ENCODE data around the gene SOX5.

Gene SOX5

DNA sequence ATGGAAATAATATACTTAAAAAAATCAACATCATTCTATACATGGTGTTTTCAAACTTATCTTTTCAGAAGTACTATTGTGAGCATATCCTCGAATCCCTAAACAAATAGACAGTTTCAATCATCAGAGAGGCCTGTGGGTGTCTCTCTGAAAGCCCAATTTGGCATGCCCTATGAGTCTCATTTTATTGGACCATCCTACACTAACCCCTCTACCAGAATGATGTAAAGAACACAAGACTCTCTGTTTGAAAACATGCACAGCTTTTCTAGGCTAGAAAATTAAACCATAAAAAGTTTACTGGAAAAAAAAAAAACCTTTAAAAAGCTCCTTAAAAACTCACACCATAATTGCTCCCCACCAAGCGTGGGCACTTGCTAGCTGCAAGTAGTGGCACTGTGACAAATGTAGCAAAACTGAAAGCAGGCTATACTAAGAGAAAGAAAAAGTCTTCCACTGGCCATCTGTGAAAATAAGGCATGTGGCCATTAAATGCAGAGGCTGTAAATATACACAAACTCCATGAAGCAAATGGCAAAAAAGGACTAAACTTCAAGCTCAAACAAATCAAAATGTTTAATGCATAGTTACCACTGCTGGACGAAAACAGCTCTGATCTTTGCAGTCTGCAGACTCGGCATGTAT lies 394.2 kb downstream of the SOX5 start:
- H3K4me3 ChIP-seq (ENCODE audit: low read depth, low read length), result no peak overlapping the region
- TF ChIP-seq, protein P1, sequence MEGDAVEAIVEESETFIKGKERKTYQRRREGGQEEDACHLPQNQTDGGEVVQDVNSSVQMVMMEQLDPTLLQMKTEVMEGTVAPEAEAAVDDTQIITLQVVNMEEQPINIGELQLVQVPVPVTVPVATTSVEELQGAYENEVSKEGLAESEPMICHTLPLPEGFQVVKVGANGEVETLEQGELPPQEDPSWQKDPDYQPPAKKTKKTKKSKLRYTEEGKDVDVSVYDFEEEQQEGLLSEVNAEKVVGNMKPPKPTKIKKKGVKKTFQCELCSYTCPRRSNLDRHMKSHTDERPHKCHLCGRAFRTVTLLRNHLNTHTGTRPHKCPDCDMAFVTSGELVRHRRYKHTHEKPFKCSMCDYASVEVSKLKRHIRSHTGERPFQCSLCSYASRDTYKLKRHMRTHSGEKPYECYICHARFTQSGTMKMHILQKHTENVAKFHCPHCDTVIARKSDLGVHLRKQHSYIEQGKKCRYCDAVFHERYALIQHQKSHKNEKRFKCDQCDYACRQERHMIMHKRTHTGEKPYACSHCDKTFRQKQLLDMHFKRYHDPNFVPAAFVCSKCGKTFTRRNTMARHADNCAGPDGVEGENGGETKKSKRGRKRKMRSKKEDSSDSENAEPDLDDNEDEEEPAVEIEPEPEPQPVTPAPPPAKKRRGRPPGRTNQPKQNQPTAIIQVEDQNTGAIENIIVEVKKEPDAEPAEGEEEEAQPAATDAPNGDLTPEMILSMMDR (IDR thresholded peaks at IDR 0.05; ENCODE audit: low read depth, low read length), result no peak
- no peak for TF ChIP-seq POLR2A (IDR thresholded peaks at IDR 0.05; ENCODE audit: extremely low read depth, insufficient read length)
- TF ChIP-seq MAX (IDR thresholded peaks at IDR 0.05; ENCODE audit: low read depth, low read length), result no peak
- no peak for TF ChIP-seq MYC (IDR thresholded peaks at IDR 0.05; ENCODE audit: low read depth, low read length)

DNA sequence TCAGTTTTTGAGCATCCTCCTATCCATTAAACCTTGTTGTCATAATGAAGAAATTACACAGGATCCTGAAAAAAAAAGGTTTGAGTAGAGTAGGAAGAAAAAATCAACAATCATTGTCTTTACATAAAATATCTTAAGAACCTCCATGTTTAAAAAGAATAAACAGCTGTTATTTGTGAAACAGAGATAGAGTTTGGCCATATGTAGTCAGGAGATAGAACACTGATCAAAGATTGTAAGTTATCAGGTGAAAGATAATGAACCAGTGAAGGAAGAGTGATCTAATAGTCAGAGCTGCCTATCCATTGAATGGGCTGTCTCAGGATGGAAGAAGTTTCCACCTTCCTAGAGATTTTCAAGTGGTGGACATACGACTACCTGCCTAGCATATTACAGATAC lies 397.1 kb downstream of the SOX5 start:
- H3K4me3 ChIP-seq (ENCODE audit: low read depth, low read length), result no peak overlapping the region
- TF ChIP-seq, protein P1 (IDR thresholded peaks at IDR 0.05; ENCODE audit: low read depth, low read length), result no peak
- TF ChIP-seq MAX (IDR thresholded peaks at IDR 0.05; ENCODE audit: low read depth, low read length) (no peak), POLR2A (IDR thresholded peaks at IDR 0.05; ENCODE audit: extremely low read depth, insufficient read length) (no peak), MYC (IDR thresholded peaks at IDR 0.05; ENCODE audit: low read depth, low read length) (no peak)
- no peak for DNase-seq (ENCODE audit: low read depth)

More for the DNA sequence above, 394.2 kb downstream of the SOX5 start:
- DNase-seq (ENCODE audit: low read depth), result no peak

DNA sequence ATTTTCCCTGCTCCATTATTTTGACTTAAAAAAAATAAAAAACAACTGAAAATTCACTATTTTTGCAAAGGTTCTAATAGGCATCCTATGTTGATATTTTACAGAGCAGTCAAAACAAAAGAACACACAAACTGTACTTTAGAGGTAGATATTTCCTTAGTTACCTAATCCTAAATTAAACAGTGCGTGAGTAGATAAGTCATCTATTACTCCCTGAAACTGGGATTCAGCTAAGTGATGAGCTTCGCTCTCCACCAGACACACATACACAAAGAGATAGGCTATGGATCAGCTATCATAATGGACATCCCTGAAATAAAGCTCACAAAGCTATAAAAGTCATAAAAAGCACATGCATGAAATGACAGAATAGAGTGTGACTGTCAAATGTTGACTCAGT lies 398.7 kb downstream of the SOX5 start:
- H3K4me3 ChIP-seq (ENCODE audit: low read depth, low read length), result no peak overlapping the region
- no peak for TF ChIP-seq MAX (IDR thresholded peaks at IDR 0.05; ENCODE audit: low read depth, low read length)
- TF ChIP-seq MYC (IDR thresholded peaks at IDR 0.05; ENCODE audit: low read depth, low read length), result no peak
- TF ChIP-seq POLR2A (IDR thresholded peaks at IDR 0.05; ENCODE audit: extremely low read depth, insufficient read length), result no peak
- TF ChIP-seq, protein P1 (IDR thresholded peaks at IDR 0.05; ENCODE audit: low read depth, low read length), result no peak
- DNase-seq (ENCODE audit: low read depth), result no peak

DNA sequence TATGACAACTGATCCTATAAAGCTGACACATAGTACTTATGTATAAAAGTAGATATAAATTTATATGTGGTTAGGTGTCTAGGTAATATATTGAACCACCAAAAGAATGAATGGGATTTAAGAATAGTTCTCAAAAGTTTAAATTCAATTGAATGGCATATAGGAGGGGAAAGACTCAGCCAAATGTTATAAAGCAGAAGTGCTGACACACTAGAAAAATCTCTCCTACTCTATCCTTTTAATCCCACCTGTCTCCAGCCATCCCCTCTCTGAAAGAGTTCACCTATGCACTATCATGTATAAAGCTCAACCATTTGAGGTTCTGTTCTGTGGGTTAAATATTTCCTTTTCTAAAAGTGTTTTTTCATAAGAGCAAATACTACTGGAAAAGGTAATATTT lies 400.7 kb downstream of the SOX5 start:
- no peak for DNase-seq (ENCODE audit: low read depth)
- TF ChIP-seq, protein P1 (IDR thresholded peaks at IDR 0.05; ENCODE audit: low read depth, low read length), result no peak
- TF ChIP-seq MYC (IDR thresholded peaks at IDR 0.05; ENCODE audit: low read depth, low read length) (no peak), POLR2A (IDR thresholded peaks at IDR 0.05; ENCODE audit: extremely low read depth, insufficient read length) (no peak), MAX (IDR thresholded peaks at IDR 0.05; ENCODE audit: low read depth, low read length) (no peak)
- no peak overlapping the region for H3K4me3 ChIP-seq (ENCODE audit: low read depth, low read length)

DNA sequence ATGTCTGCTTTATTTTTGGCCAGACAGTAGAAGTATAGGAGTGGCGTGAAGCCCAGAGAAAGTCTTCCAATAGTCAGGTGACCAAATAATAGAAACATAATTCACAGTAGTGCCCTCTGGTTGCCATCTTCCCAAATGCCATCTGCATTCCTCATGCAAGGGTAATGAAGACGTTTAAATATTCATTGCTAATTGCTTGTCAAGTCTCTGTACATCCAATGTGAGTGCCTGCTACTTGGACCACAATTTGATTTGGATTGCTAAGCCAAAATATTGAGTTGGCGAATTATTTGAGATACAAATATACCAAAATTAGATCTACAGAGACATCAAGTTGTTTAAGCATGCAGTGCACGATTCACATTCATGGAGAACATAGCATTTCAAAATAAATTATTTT lies 402.7 kb downstream of the SOX5 start:
- no peak for DNase-seq (ENCODE audit: low read depth)
- TF ChIP-seq MYC (IDR thresholded peaks at IDR 0.05; ENCODE audit: low read depth, low read length), result no peak
- H3K4me3 ChIP-seq (ENCODE audit: low read depth, low read length), result no peak overlapping the region

GRCh38 chr12:23543767-23544166 lies 405.7 kb downstream of the SOX5 start:
- no peak for DNase-seq (ENCODE audit: low read depth)
- TF ChIP-seq MAX (IDR thresholded peaks at IDR 0.05; ENCODE audit: low read depth, low read length), result no peak
- TF ChIP-seq, protein P1 (IDR thresholded peaks at IDR 0.05; ENCODE audit: low read depth, low read length), result no peak
- TF ChIP-seq MYC (IDR thresholded peaks at IDR 0.05; ENCODE audit: low read depth, low read length), result no peak
- TF ChIP-seq POLR2A (IDR thresholded peaks at IDR 0.05; ENCODE audit: extremely low read depth, insufficient read length), result no peak
- H3K4me3 ChIP-seq (ENCODE audit: low read depth, low read length), result no peak overlapping the region

All from NB4 (cell line).